ENCODE measurements around the gene ATG12.
"Not testable (repeated sequence)": the region's sequence is repeated elsewhere in the genome, so short reads cannot be mapped to it uniquely, and the experiment has no call there.

Gene ATG12

DNA sequence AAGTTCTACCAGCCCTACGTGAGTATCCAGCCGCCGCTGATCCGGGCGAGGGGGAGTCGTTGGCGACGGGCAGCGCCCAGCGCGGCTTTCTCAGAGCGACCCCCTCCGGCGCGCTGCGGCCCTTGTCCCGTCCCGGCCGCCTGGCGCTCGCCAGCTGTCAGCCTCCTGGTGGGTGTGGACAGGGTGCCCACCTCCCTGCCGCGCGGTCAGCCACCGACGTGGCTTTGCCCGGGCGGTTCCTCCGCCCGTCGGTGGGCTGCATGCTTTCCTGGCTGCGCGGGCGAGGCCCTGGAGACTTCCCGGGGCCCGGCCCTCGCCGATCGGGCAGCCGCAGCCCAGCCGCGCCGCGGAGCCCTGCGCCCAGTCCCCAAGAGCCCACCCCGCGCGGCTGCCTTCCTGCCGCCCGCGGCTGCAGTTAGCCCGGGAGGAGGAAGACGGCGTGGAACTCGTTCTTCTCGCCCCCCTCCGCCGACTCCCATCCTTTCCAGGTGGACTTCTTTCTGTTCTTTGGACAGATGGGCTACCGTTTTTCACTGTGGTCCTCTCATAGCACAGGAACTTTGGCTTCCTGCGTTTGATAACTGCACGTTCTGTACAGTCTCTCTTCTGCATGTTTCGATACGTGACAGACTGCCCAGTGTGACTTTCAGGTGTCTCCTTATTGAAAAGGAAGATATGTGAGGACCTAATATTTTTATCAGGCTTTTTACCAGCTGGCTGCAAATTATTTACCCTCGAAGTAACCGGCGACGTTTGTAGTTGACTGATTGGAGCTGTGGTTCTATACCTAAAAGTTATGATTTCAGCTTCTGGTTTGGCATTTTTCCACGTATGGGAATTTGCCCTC is 947 bp upstream of the ATG12 start:
- no peak for DNase-seq

- no peak for DNase-seq
Observed at GRCh38 chr5:115840873-115841272, 492 bp downstream of the ATG12 start.

GRCh38 chr5:115838885-115839518 is 2.4 kb downstream of the ATG12 start:
- peak; percentile 67 for DNase-seq

DNA sequence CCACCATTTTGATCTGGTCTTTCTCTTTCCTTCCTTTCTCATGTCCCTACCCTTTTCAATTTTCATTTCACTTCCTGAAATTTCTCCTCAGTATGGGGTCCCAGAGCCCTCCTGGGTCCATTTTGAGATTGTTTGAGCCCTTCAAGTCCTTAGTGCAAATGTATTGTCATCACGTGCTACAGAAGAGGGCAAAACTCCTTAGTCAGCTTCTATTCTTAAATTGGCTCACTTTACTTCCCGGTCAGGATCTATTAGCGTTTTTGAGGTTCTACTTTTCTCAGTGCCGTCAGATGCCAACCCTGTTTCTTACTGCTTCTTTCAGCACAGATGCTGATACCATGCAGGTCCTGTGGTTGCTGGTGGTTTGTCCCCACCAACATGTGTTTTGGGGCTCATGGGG is 5.9 kb downstream of the ATG12 start:
- DNase-seq = no peak

GRCh38 chr5:115831163-115831768 is 10.1 kb downstream of the ATG12 start:
- no peak for DNase-seq

GRCh38 chr5:115829913-115830312 is 11.5 kb downstream of the ATG12 start:
- DNase-seq = no peak

- DNase-seq = no peak
Observed at GRCh38 chr5:115825948-115826347, 15.4 kb downstream of the ATG12 start.

- not testable (repeated sequence) for DNase-seq
Observed at GRCh38 chr5:115824983-115825382, 16.4 kb downstream of the ATG12 start.

DNA sequence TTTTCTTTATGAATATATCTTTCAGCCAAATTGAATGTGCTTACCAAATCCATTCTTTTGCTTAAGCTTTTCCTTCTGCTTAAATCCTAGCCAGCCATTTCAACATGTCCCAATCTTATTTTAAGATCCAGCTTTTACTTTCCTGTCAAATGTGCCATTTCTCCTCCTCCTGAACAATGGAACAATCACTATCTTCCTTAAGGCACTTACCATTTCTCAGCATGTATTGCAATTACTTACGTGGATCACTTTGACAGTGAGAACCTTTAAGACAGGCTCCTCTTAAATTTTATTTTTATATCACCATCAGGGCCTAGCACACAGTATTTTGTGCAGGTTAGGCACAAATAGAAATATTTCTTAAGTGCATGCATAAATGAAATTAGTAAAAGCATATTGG is 20.5 kb downstream of the ATG12 start:
- no peak for DNase-seq

DNA sequence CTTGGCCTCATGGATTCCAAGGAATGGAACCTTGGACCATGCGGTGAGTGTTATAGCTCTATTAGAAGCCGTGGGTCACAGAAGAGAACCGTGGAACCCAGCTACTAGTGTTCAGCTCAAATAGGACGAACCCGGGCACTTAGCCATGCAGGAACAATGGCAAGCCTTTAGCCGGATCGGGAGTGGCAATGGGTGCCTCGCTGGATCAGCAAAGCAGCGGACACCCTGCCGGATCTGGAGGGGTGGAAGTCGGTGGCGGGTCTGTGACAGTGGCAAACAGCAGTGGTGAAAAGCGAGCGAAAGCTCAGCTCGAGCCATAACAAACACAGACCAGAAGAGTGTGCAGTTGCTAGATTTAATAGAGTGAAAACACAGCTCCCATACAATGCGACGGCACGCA is 22.5 kb downstream of the ATG12 start:
- DNase-seq = no peak

DNA sequence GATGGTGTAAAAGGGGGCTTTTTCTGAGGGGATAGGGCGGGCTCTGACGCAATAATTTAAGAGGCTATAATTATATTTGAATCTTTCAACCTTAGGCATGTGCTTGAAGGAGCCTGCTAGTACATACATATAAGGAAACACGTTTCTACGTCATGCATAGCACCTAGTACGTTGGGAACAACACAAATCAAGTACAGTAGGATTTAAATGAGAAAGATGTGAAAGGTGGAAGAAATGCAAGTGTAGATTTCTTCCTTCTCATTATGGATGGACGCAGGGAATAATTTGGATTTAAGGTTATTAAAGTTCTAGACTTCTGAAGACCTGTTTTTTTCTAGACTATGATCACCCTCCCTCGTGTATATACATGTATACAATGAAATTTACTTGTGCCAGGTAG is 24.0 kb downstream of the ATG12 start:
- DNase-seq = no peak

- DNase-seq = no peak
Observed at GRCh38 chr5:115816226-115817081, 24.9 kb downstream of the ATG12 start, which contains the start of gene CDO1. Gene CDO1 (minus strand): TSS chr5:115816659. CDS start chr5:115816397, 262 bp downstream.

- no peak for DNase-seq
Observed at GRCh38 chr5:115815693-115816225, 25.6 kb downstream of the ATG12 start.

GRCh38 chr5:115815006-115815692 is 26.2 kb downstream of the ATG12 start:
- no peak for DNase-seq

DNA sequence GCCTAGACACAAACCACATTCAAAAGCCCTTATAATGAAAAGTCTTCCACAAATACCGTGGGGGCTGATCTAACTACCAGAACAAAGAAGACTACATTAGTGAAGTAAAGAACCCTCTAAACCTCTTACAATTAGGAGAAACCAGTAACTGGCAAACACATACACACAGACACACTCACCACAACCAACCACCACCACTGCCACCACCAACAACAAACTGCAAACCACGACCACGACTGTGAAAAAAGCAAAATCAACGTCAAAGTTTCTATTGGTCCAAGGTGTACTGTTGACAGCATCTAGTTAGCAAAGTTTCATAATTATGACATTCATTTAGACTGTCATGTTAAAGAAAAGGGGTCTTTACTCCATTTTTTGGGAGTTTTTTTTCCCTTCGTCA is 27.6 kb downstream of the ATG12 start:
- no peak for DNase-seq

DNA sequence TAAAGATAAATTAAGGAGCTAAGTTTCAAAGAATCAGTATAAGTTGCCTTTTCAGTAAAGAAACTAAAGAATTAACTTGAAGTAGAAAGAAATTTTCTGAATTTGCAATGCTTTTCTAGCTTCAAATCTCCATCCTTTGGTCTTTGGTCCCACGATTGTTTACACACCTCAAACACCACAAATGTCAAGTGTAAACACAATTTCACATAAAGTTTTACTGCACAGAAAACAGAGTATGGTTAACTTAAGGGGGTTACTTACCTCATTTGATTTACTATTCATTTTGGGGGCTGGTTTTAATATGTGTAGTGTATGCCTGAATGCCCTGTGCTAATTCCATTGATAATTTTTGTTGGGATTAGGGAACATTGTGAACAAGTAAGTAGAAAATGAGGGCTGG is 29.0 kb downstream of the ATG12 start:
- DNase-seq = no peak

GRCh38 chr5:115811406-115811805 is 30.0 kb downstream of the ATG12 start:
- DNase-seq = no peak

DNA sequence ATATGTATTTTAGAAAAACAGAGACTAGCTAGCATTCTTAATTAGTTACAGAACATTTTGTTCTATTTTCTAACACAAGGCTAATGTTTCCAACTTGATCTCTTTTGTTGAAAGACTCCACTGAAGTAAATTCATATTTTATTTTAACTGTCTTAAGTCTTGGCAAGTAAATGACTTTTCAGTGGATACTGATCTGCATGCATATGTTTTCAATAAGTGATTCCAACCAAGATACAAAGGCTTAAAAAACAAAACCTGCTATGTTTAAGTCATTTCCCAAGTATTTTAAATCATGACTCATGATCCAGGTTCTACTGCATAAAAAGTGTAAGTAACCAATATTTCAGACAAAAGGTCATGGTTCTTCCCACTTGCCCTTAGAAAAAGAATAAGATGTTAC is 30.6 kb downstream of the ATG12 start:
- no peak for DNase-seq

DNA sequence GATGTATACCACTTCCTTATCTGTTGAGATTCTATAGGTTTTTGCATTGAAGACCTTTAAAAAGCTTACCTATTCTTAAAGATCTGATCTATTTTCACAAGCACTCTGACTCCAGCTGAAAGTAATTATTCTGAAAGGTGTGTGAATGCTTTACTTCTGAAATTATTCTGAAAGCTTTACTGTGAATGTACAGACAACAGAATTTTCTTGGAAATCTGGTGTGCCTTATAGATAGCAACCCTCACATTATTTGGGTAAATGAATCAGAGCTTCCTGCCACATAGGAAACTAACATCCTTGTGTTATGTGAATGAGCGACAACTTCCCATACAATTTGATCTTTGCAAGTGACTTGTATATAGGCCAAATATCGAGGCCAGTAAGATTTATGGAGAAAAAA is 31.4 kb downstream of the ATG12 start:
- no peak for DNase-seq

DNA sequence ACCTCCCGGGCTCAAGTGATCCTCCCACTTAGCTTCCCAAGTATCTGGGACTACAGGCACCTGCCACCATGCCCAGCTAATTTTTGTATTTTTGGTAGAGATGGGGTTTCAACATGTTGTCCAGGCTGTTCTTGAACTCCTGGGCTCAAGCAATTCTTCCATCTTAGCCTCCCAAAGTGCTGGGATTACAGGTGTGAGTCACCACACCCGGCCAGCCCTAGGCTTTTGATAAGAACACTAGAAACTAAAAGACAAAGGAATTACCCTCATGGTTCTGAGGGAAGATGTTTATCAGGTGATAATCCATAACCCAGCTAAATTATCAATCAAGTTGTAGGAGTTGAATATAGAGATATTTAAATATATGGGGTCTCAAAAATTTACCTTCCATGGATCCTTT is 33.3 kb downstream of the ATG12 start:
- DNase-seq = not testable (repeated sequence)

DNA sequence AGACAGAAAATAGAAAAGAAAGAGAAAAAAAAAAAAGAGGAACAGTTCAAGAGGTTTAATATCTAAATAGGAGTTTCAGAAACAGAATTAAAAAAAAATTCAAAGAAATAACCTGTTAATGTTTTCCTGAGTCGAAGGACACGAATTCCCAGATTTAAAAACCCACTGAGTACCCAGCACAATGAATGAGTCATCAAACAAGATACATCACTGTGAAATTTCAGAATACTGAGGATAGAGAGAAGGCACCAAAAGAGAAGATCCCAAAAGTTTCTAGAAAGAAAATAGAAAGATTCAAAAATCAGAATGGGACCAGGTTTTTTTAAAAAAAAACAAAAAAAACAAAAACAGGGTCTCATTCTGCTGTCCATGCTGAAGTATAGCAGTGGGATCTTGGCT is 33.7 kb downstream of the ATG12 start:
- DNase-seq = no peak

DNA sequence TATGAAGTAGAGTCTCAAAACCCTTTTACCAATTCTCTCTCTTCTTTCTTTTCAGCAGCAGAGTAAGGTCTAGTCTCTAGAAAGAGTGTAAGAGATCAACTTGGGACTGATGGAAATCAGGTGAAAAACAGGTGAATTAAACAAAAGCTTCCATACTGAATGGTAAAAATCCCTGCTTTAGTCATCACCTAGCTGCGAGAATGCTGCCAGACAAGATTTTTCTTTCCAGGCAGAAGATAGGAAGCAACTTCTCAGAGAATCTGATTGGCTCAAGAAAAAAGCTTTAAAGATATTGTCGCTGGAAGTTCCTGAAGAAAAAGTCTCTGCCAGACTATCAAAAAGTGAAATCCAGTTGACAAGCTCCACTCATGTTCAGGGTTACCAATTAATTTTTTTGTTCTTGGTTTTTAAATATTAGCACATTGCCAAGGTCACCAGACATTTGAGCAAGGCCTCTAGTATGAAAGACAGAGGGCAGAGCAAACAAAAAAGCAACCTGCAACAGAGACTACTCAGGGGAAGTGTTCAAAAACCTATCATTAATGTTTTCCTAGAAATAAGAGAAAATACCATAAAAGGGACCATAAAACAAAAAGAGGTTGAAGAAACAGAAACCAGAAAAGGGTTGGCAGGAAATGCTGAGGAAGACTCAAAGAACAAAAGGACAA is 34.2 kb downstream of the ATG12 start:
- DNase-seq = no peak

All from NCI-H1694 (cell line).